C4-2B (cell line): ENCODE data around the gene PAIP2.

Experiments
- ZFX ChIP-seq: fragments of 450-650 bp; IDR thresholded peaks from 2 replicates; pipeline ENCODE4 v1.6.1; 2017
- TF ChIP-seq, protein P1 (sequence below): fragments of 450-650 bp; conservative IDR thresholded peaks from 2 replicates; pipeline ENCODE4 v1.5.1; 2017; ENCODE audit warnings: mild to moderate bottlenecking

- TF ChIP-seq, protein P1, sequence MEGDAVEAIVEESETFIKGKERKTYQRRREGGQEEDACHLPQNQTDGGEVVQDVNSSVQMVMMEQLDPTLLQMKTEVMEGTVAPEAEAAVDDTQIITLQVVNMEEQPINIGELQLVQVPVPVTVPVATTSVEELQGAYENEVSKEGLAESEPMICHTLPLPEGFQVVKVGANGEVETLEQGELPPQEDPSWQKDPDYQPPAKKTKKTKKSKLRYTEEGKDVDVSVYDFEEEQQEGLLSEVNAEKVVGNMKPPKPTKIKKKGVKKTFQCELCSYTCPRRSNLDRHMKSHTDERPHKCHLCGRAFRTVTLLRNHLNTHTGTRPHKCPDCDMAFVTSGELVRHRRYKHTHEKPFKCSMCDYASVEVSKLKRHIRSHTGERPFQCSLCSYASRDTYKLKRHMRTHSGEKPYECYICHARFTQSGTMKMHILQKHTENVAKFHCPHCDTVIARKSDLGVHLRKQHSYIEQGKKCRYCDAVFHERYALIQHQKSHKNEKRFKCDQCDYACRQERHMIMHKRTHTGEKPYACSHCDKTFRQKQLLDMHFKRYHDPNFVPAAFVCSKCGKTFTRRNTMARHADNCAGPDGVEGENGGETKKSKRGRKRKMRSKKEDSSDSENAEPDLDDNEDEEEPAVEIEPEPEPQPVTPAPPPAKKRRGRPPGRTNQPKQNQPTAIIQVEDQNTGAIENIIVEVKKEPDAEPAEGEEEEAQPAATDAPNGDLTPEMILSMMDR = no peak
- TF ChIP-seq ZFX = no peak
Observed at GRCh38 chr5:139358064-139358463, 16.4 kb downstream of the PAIP2 start.
